NCI-H1048 (cell line): ENCODE data around the gene SORCS1.

Experiments
- DNase-seq: peaks from one replicate; lab custom pipeline; 2025; lab: John Stamatoyannopoulos, UW

The SORCS1 gene

GRCh38 chr10:106741006-106741530 is 423.4 kb downstream of the SORCS1 start:
- DNase-seq, result no peak

GRCh38 chr10:106740071-106740470 is 424.4 kb downstream of the SORCS1 start:
- no peak for DNase-seq

GRCh38 chr10:106734220-106734619 is 430.3 kb downstream of the SORCS1 start:
- DNase-seq, result no peak

- no peak for DNase-seq
Measured at GRCh38 chr10:106728232-106728631, 436.3 kb downstream of the SORCS1 start.

- no peak for DNase-seq
Measured at GRCh38 chr10:106727170-106727569, 437.3 kb downstream of the SORCS1 start.

GRCh38 chr10:106722524-106722923 is 442.0 kb downstream of the SORCS1 start:
- DNase-seq, result no peak

- no peak for DNase-seq
Measured at GRCh38 chr10:106720683-106721082, 443.8 kb downstream of the SORCS1 start.

GRCh38 chr10:106716381-106716780 is 448.1 kb downstream of the SORCS1 start:
- no peak for DNase-seq

- DNase-seq, result no peak
Measured at GRCh38 chr10:106714734-106715555, 449.6 kb downstream of the SORCS1 start.

- no peak for DNase-seq
Measured at GRCh38 chr10:106713846-106714245, 450.7 kb downstream of the SORCS1 start.

GRCh38 chr10:106712988-106713387 is 451.5 kb downstream of the SORCS1 start:
- DNase-seq, result no peak

- DNase-seq, result peak; percentile 1
Measured at GRCh38 chr10:106711313-106711906, 453.1 kb downstream of the SORCS1 start.

GRCh38 chr10:106708506-106708905 is 456.0 kb downstream of the SORCS1 start:
- no peak for DNase-seq

GRCh38 chr10:106707657-106708056 is 456.8 kb downstream of the SORCS1 start:
- DNase-seq, result no peak

- DNase-seq, result no peak
Measured at GRCh38 chr10:106706127-106706526, 458.4 kb downstream of the SORCS1 start.

- DNase-seq, result peak; percentile 4
Measured at GRCh38 chr10:106705681-106706100, 458.8 kb downstream of the SORCS1 start.

- DNase-seq, result no peak
Measured at GRCh38 chr10:106696239-106696638, 468.3 kb downstream of the SORCS1 start.

- no peak for DNase-seq
Measured at GRCh38 chr10:106694696-106695095, 469.8 kb downstream of the SORCS1 start.

GRCh38 chr10:106682175-106682574 is 482.3 kb downstream of the SORCS1 start:
- DNase-seq, result no peak

GRCh38 chr10:106680061-106680460 is 484.4 kb downstream of the SORCS1 start:
- no peak for DNase-seq

GRCh38 chr10:106679314-106679713 is 485.2 kb downstream of the SORCS1 start:
- DNase-seq, result no peak

GRCh38 chr10:106672517-106673175 is 491.9 kb downstream of the SORCS1 start:
- DNase-seq, result no peak

GRCh38 chr10:106661767-106662140 is 502.8 kb downstream of the SORCS1 start:
- no peak for DNase-seq
